ENCODE measurements around the gene PSG6.
"Not testable (repeated sequence)": the region's sequence is repeated elsewhere in the genome, so short reads cannot be mapped to it uniquely, and the experiment has no call there.

Gene PSG6

DNA sequence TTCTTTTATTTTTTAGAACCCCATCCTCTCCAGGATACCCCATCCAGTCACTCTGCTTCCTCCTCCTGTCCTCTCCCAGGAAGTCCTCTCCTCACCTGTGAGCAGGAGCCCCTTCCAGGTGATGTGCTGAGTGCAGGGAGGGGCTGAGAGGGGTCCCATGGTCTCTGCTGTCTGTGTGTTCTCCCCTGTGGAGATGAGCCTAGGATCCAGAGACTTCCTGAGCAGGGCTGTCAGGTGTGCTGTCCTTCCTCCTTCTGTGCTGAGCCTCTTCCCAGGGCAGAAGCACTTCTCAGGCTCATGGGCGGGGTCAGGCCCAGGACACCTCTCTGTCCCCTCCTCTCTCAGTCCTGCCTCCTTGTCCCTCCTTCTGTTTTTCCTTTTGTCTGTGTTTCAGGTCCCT lies at the start of gene PSG6:
PSG6 (minus strand) TSS at position 261 of the 400 bp plus-strand sequence; CDS start at position 159, 102 bp downstream.
- DNase-seq = not testable (repeated sequence)

DNA sequence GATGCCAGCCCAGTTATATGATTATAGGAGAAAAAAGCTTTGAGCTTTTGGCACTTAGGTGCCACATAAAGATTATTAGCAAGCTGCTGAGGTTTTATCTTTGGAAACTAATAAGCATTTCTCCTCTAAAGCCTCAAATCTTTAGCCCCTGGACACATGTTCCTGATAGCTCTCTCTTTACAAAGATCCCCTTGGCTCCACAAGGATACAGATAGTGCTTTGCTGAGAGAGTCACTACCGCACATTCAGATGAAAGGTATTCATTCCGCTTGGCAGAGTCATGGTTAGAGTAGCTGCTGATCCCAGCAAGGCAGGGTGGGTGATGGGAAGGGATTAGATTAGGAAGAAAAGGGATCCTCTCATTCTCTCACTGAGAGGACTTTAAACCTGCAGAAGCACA lies 47.5 kb upstream of the PSG6 start:
- no peak for DNase-seq

DNA sequence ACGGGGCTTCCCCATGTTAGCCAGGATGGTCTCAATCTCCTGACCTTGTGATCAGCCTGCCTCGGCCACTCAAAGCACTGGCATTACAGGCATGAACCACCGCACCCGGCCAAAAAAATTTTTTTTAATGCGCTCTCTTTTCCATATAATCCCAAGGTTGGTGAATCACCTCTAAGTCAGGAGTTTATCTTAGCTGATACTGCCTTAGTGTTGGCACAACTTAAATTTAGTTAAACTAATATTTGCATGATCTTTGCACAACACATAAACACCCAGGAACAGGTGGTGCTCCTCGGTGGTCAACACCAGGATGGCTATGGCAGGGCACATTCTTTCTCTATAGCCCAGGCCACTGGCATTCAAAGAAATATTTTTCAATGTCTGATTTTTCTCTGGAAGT lies 43.4 kb upstream of the PSG6 start:
- DNase-seq = no peak

DNA sequence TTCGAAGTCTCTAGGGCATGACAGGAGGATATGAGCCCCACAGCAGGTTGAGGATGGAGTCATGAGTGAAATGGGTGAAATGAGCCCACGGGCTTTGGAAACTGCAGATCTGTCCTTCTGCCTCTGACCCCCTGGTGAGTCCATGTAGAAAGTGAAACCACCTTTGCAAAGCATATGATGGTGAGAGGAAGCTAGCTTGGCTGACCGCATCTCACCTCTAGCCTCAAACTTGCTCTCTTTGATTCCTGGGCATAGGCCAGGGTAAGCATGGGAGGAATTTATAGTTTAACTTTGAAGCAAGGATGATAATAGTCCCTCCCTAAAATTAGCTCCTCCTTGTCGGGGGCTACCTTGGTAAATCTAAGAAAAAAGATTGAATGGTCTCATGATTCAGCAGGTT lies 34.4 kb upstream of the PSG6 start:
- not testable (repeated sequence) for DNase-seq

DNA sequence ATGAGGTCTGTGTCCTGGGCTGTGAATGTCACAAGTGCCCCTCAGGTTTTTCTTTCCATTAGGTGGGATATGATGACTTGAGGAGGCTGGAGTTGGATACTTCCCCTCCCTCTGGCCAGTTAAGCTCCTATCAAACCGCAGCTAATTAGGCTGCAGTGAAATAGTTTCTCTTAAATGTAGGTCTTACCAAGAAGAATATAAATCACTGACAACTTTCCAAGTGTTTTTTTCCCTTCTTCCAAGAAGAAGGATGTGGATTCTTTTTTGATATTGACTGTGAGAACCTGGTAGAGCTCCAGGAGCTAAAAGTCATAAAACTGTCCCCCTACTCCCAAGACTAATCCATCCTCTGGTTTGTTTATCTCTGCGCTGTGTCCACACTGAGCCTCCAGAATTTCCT lies 33.8 kb upstream of the PSG6 start:
- not testable (repeated sequence) for DNase-seq

DNA sequence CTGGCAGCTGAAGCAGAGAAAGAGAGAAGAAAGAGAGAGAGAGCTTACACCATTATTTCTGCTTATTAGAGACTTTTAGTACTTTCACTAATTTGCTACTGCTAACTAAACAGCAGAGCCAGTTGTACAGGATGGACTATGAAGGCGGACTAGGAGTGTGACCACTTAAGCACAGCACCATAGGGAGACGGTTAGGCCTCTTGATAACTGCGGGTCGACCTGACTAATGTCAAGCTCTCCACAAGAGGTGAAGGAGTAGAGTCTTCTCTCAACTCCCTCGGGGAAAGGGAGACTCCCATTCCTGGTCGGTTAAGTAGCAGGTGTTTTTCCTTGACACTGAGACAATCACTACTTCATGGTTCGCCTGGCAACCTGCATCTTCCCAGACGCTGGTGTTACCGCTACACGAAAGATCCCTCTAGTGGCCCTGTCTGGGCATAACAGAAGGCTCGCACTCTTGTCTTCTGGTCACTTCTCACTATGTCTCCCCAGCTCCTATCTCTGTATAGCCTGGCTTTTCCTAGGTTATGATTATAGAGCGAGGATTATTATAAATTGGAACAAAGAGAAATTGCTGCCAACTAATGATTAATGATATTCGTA lies 24.6 kb upstream of the PSG6 start:
- no peak for DNase-seq

DNA sequence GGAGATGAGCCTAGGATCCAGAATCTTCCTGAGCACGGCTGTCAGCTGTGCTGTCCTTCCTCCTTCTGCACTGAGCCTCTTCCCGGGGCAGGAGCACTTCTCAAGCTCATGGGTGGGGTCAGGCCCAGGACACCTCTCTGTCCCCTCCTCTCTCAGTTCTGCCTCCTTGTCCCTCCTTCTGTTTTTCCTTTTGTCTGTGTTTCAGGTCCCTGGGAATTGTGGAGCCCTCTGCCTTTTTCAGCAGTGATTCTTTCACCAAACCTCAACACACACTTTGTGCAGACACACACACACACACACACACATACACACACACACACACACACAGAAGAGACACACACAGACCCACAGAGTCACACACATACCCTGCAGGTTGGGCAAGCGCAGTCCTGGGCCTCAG lies 19.4 kb upstream of the PSG6 start, which contains the start of gene PSG7:
PSG7 (minus strand) TSS at position 101 of the 400 bp plus-strand sequence. CDS start 131 bp downstream, outside the sequence.
- DNase-seq = not testable (repeated sequence)

DNA sequence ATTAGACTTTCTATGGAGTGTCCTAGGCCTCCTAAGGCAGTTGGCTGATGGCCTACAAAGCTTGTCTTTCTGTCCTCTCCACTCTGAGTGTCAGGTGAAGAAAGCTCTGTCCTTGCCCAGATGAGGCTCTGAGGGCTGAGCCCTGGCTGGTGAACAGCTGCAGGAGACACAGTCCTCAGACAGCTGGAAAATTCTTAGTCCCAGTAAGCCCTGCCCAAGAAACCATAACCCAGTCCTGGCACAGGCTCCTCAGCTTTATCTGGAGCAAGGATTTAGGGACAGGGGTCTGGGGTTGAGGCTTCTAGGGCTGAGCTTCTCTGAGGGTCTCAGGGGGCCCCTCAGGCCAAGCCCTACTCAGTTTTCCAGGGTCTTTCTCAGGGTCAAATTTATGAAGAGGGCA lies 17.0 kb upstream of the PSG6 start:
- DNase-seq = not testable (repeated sequence)

DNA sequence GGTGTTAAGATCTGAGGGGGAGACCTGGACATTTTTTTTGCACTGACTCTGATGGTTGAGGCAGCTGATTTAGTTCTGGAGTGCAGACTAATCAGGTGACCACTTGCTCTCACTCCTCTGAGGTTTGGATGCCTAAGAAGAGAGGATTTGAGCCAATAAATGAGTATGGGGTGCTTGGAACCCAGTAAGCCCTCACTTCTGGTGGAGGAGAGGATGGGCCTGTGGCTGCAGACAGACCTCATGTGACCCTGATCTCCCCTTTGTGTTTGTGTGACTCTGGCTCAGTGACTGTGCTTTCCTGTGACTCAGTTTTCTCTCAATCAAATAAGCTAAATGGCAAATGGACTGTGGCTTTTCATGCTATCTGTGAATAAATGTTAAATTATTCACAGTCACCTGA lies 16.5 kb upstream of the PSG6 start:
- not testable (repeated sequence) for DNase-seq

DNA sequence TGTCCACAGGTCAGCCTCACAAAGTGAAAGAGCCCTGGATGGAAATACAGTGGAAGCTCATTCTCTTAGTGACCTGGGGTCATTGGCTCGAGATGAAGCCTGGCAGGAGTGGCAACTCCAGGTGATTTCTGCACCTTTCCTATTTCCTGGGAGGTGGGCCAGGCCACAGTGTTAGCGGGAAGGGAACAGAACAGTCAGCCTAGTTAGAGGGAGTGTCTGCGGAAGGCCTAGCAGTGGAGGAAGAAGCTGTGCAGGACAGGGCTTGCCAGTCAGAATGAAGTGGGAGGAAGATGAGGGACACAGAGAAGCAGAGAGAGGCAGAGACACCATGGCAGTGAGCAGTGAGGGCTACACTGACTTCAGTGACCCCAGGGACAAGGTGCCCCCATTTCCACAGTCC lies 15.7 kb upstream of the PSG6 start:
- DNase-seq = not testable (repeated sequence)

DNA sequence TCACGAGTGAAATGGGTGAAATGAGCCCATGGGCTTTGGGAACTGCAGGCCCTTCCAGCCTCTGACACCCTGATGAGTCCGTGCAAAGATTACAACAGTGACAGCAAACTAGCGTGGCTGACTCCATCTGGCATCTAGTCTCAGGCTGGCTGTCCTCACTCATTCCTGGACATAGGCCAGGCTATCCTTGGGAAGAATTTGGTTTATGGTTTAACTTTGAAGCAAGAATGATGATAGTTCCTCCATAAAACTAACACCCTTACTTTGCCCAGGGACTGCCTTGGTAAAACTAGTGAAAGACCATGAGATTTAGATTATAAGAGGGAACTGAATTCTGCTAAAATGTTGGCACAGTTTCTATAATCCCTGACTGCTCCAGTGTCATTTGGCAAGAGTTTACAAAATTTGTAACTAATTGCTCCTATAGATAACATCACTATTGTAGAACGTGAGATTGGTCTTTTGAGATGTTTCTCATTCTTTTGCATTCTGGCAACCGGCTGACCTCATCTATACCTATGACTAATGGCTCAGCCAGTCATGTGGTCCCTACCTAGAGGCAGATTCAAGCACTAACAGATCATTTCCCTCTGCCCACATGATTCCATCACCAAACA lies 14.9 kb upstream of the PSG6 start:
- DNase-seq = not testable (repeated sequence)

DNA sequence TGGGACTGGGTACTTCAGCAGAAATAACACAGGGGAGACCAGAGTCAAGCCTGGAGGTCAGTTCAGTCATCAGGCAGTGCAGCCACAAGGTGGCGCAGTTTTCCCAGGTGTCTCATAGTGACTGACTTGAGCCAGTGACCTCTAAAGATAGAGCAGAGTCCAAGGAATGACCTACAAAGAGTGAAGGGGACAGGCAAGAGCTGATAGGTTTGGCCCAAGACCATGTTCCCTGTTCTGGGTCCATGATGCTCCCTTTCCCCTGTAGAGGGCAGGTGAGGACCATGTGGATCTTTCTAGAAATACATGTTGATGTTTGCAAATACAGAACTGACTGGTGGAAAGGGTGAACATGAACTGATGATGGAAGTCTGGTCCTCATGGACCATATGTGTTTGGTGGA lies 12.5 kb upstream of the PSG6 start:
- not testable (repeated sequence) for DNase-seq

DNA sequence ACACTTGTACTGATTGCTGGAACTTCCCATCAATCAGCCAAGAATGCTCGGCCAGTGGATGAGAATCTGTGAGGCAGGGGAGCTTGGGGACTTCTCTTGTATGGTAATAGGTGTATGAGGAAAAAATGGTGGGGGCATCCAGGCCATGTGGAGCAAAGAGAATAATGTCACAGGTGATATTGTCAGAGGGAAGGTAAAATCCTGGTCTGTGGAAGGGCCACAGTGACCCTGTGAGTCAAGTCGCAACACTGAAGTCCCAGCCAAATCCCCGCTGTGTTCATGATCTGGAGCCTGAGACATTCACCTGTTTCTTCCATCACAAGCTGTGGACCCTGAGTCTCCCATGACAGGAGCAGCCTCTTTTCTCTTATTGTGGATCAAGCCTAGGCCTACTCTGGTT lies 11.2 kb upstream of the PSG6 start:
- no peak for DNase-seq

DNA sequence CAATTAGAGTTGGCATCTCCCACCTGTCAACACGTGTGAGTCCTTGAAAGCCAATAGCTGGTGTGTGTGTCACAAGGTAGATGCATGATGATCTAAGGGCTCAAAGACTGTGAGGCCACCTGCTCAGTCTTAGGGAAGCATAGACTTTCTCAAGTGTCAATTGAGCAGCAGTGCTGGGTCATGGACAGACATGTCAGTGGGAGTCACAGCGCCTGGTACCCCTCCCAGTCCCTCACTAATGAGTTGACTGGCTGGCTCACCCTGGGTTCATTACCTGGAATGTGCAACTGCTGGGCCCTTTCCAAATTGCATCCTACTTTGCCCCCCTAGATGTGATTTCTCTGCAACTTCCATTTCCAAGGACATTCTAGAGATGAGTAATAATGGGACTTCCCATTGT lies 9.1 kb upstream of the PSG6 start:
- no peak for DNase-seq

DNA sequence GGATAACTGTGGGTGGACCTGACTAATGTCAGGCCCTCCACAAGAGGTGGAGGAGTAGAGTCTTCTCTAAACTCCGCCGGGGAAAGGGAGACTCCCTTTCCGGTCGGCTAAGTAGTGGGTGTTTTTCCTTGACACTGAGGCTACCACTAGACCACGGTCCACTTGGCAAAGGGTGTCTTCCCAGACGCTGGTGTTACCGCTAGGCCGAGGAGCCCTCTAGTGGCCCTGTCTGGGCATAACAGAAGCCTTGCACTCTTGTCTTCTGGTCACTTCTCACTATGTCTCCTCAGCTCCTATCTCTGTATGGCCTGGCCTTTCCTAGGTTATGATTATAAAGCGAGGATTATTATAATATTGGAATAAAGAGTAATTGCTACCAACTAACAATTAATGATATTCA lies 5.4 kb upstream of the PSG6 start:
- peak; percentile 33 for DNase-seq

DNA sequence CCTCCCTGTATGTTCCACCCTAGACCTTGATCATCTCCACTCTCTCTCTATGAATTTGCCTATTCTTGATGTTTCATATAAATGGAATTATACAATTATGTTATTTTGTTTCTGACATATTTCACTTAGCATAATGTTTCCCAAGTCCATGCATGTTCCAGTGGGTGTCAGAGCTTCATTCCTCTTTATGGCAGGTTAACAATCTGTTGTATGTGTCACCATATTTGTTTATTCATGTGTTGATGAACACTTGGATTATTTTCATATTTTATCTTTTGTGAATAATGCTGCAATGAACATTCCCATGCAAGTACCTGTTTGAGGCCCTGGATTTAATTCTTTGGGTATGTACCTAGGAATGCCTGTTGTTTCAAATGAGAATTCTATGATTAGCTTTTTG lies 3.3 kb upstream of the PSG6 start:
- not testable (repeated sequence) for DNase-seq

DNA sequence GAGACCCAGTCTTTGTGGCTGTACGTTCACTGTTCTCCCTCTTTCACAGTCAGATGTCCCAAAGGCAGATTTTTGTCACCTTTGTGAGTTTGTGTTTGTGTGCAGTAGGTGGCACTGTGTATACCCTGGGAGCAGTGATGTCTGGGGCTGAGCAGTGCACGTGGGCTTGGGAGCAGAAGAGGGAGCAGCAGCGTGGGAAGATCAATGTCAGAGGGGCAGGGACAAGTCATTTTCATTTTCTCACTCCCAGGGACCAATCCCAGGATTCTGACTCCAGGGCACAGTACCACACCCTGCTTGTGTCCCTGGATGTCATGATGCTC lies 2.0 kb upstream of the PSG6 start:
- DNase-seq = no peak

DNA sequence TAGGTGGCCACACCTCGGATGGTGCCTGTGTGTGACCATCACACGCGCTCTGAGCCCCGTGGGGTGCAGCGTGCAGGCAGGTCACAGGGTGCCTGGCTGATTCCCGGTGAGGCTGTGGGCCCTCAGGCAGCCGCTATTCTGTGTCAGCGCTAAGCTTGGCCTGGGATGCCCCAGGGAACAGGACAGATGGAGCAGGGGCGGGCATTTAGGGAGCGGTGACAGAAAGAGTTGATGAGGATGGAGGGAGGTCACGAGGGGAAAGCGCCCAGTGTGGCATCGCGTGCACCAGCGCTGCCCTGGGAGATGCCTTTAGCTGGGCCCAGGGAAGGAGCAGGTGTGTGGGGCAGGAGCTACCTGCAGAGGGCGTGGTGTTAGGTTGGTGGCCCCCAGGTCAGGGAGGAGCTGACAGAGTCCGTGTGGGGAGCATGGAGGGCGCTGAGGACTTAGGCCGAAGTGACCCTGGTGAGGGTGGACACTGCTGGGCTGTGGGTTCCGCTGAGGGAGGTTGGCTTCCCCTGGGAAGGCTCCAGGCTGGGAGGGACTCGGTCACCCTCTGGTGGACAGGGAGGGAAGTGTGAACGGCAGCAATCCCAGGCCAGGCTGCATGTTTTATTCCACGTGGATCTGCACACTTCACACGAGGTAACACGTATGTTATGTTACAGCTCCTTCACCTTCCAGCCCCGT lies 1.5 kb upstream of the PSG6 start:
- not testable (repeated sequence) for DNase-seq

DNA sequence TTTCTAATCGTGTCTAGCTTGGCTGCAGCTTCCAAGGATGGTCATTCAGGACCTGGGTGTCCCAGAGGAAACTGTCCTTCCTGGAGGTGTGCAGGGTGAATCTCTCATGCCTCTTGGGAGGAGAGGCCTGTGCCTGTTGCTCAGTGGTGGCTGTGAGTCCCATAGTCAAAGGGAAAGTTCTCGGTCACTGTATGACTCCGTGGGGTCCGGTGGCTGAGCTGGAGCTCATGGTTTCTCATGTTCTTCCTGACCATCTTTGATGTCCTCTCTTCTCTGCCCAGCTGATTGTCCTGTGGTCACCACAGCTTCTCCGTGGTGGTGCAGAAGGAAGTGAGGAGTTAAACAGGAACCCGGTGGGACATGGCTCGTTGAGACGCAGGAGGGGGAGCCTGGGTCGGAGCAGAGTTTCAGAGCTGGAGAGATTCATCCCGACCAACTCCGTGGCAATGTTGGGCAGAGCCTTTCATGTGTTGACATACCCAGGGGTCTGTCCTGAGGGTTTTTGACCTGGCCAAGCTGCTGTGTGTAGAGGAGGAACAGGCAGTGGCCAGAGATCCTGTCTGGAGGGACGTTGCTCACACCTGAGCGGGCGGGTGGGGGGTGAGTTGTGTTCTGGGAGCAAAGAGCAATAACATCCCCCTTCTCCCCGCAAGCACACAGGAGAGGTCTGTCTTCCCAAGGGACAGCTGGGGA lies 829 bp upstream of the PSG6 start:
- not testable (repeated sequence) for DNase-seq

DNA sequence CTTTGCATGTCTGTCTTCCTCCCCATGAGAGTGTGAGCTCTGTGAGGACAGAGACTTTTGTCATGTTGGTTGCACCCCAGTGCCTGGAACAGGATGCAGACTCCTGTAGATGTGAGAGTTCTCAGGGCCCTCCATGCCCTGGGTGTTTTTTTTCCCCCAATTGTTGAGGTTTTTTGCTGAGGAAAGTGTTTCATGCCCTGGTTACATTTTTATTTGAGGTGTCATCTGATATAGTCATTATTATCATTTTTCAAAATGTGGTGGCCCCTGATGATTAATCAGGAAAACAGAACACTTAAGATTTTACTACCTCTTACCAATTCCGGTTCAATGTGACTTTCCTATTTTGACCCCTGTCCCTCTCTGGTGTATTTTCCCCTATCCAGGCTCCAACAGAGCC lies 763 bp downstream of the PSG6 start:
- DNase-seq = not testable (repeated sequence)

DNA sequence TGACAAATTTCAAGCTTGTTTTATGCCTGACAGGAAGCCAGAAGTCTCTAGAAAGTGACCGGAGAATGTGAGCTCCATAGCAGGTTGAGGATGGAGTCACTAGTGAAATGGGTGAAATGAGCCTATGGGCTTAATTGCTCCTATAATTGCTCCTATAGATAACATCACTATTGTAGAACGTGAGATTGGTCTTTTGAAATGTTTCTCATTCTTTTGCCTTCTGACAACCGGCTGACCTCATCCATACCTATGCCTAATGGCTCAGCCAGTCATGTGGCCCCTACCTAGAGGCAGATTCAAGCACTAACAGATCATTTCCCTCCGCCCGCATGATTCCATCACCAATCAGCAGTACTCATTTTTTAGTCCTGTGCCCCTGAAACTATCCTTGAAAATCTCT lies 4.2 kb downstream of the PSG6 start:
- not testable (repeated sequence) for DNase-seq

DNA sequence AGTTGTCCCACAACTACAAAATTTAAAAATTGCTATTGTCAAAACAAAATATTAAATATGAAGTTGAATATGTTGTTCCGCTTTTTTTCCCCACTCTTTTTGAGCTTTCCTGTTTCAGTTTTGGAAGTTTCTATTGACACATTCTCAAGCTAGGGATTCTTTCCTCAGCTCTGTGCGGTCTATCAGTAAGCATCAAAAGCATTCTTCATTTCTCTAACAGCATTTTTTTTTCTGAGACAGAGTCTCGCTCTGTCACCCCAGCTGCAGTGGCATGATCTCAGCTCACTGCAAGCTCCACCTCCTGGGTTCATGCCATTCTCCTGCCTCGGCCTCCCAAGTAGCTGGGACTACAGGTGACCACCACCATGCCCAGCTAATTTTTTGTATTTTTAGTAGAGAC lies 4.8 kb downstream of the PSG6 start:
- DNase-seq = not testable (repeated sequence)

DNA sequence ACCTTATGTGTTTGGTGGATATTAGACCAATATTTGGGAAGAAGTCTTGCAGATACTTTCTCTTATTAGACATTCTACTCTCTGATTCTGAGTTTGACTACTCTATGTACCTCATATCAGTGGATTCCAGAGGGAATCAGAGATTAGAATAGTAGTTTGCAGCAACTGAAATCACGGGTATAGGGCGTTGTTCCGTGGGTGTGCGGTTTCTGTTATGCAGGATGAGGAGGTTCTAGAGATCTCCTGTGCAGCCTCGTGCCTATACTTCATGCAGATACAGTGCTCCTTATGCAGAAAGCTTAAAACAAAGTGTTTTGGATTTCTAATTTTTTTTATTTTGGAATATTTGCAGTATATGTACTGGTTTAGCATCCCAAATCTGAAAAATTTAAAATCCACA lies 6.0 kb downstream of the PSG6 start:
- DNase-seq = not testable (repeated sequence)

DNA sequence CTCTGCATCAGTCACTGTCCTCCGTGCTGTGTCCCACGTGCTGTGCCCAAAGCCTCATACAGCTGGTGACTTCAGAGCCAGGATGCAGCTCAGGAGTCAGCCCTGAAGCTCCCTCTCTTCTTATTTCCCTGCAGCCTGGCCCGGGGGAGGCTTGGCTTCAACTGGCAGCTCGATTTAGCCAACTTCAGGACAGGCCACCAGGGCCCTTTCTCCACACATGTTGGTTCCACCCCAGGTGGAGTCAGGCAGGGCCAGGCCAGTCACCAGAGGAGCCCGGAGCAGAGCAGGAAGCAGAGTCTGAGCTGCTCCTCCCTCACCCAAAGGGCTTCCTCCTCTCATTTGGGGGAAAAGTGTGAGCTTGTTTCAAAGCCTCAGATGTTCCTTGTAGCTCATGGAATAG lies 11.5 kb downstream of the PSG6 start:
- DNase-seq = not testable (repeated sequence)

All from COR-L47 (cell line).